GM21528 (cell line): ENCODE measurements around the gene TRMT5.
A peak's percentile ranks its signal among the peaks of the same experiment; 100 is the strongest.

Experiments used
- ATAC-seq: cut with Tn5 transposase; IDR thresholded peaks from one replicate; pipeline ENCODE4 v1.9.1; 2021; ENCODE audit warnings: mild to moderate bottlenecking, moderate library complexity; ENCODE audit not compliant: unreplicated experiment, low FRiP score

Gene TRMT5

DNA sequence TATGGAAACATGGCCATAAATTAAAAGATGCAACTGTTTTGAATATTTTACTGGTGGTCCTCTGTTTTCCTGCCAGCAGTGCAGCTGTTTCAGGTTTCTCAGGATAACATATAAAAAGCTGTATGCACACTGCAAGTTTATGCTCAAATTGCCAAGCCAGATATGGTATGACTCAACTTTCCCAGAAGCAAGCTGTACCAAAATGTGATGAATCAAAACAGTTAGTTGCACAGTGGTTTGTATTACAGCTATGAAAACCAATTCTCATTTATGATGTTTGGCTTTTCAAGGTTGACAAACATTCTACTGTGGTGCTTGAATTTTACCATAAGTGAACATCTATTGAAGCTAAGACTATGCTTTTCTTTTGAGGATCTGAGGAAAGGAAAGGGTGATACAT, 15.5 kb downstream of the TRMT5 start:
- no peak for ATAC-seq

DNA sequence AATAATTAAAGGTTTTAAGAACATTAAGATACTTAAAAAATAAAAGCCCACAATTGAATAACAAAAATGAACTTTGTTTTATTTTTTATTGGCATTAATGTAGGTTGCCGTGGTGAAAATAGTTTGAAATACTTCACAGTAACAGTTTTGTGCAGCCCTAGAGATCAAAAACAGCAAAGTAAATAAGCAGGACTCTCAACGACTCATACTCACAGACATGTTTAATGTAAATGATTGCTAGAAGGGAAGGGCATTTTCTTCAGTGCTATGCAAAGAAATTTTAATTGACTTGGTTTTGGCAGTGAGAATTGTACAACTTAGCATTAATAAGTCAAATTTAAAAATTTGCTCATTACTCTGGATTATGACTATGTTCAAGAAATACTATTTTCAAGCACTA, 16.0 kb downstream of the TRMT5 start:
- ATAC-seq = no peak

DNA sequence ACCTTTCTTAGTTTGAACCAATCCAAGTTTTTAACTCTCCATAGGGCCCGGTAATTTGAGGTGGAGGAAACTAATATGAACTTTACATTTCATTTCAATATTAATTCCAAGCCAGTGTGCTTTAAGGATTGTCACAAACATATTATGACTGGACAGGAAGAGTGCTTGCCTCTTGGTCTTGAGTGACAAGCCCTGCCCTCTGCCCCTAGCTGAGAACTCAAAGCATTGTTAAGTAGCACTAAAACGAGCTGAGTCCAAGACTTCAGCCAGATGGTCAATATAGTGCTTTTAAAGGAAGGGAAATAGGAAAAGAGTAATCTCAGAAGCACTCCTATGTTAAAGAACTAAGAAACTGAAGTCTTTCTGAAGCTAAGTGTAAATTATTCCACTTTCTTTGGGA, 17.1 kb downstream of the TRMT5 start:
- ATAC-seq = no peak

DNA sequence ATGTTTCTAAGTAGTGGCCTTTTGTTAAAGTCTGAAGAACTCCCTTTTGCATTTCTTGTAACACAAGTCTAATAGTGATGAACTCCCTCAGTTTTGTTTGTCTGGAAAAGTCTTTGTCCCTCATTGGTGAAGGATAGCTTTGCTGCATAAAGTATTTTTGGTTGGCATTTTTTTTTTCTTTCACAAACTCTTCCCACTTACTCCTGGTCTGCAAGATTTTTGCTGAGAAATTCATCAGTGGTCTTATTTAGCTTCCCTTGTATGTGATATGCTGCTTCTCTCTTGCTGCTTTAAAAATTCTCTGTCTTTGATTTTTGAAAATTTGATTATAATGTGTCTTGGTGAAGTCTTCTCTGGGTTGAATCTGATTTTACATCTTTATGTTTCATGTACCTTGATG, 22.7 kb downstream of the TRMT5 start:
- no peak for ATAC-seq

DNA sequence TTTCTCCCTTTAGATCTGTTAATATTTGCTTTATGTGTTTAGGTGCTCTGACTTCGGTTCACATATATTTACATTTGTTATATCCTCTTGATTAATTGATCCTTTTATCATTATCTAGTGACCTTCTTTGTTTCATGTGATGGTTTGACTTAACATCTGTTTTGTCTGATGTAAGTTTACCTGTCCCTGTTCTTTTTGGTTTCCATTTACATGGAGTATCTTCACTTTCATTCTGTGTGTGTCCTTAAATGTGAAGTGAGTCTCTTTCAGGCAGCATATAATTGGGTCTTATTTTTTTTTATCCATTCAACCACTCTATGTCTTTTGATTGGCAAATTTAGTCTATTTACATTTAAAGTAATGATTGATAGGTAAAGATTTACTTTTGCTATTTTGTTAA, 24.2 kb downstream of the TRMT5 start:
- ATAC-seq = no peak

DNA sequence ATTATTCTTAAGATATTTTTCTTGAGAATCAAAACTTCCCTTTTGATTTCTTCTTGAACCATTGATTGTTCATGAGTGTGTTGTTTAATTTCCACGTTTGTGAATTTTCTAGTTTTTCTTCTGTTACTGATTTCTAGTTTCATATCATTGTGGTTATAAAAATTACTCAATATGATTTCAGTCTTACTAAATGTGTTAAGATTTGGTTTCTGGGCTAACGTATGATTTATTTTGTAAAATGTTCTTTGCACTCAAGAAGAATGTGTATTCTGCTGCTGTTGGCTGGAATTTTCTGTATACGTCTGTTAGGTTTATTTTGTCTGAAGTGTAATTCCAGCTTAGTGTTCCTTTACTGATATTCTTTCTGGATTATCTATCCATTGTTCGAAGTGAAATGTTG, 24.7 kb downstream of the TRMT5 start:
- no peak for ATAC-seq

DNA sequence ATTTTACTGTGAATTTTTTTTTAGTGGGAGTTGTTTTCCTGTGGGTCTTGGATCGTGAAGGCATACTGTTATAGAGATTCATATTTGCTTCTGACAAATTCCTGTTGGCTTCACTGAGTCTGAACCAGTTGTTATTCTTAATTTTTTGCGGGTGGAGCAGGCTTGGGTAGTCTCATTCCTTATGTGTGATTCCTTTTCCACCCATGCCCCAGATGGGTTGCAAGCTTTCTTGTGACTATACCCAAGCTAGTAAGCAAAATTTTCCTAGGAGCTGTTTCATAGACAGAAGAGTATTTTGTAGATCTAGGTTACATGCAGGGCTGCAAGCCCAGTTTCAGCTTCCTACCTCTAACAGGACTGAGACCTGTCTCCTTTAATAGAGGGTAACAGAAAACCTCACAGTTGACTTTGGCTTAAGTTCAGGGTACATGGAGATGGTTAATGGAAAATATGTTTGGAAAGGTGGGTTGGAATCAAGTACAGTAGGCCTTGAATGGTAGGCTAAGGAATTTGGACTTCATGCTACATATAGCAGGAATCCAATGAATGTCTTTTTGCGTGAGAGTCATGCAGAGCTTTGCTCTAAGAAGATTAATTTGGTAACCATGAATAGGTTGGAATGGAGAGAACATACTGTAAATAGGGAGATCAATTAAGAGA, 29.0 kb downstream of the TRMT5 start:
- ATAC-seq = no peak

DNA sequence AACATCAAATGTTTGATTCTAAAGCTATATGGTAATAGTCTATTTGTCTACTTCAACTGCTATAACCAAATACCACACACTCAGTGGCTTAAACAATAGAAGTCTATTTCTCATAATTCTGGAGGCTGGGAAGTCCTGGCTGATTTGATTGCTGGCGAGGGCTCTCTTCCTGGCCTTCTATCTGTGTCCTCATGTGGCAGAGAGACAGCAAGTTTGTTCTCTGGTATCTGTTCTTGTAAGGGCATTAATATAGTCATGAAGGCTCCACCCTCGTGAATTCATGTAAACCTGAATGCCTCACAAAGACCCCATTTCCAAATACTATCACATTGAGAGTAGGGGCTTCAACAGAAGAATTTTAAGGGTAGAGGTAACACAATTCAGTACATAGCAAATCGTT, 34.1 kb downstream of the TRMT5 start:
- no peak for ATAC-seq

DNA sequence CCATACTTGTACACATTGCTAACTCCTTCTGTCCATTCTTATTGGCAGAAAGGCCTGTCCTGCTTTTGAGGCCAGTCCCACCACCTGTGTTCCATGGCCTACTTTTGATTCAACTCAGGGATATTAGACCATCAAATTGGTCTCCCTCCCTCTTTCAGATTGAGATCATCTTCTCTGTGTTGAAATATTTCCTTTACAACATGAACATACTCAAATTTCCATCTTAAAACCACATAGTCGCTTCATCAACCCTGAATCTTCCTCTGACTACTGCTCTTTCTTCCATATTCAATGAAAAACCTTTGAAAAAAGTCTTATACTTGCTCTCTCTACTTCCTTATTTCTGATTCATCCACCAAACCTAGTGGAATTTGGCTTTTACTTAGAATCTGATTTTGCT, 34.9 kb downstream of the TRMT5 start:
- ATAC-seq = no peak

DNA sequence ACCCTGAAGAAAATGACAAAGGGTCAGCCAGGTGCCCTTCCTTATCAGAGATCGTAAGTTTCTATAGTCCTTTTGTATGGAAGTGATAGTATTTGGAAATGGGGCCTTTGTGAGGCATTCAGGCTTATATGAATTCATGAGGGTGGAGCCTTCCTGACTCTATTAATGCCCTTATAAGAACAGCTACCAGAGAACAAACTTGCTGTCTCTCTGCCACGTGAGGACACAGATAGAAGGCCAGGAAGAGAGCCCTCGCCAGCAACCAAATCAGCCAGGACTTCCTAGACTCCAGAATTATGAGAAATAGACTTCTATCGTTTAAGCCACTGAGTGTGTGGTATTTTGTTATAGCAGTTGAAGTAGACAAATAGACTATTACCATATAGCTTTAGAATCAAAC, 36.7 kb downstream of the TRMT5 start:
- no peak for ATAC-seq

DNA sequence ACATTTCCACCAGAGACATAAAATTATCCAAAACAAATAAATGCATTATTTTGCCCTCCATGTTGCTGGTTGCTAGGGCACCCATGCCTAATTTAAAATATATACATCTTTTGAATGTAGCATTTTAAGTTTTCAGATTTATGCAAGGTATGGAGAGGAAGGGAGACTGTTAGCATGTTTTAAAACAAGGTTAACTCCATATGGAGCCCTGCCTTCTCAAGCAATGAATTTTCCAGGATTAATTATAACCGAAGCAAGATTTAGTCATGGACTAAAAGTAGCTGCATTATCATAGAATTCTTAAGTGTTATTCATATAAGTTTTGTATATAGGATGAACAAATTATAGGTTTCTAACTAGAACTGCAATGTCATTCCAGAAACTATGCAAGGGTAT, 37.2 kb downstream of the TRMT5 start:
- no peak for ATAC-seq

DNA sequence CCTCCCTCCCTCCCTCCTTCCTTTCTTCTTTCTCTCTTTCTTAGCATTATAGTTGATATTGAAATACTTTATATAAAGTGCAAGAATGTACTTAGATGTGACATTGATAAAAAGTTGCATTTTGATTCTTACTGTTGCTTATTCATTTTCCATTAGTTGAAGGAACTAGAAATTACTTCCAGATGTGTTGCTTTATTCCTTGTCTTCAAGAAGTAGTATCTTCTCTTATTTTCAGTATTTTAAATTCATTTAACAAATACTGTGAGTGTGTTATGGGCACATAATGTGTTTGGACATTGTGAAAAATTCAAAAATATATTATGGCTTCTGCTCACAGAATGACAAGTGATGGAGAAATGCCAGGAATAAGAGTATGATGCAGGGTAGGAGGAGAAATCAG, 45.6 kb downstream of the TRMT5 start:
- ATAC-seq = no peak

DNA sequence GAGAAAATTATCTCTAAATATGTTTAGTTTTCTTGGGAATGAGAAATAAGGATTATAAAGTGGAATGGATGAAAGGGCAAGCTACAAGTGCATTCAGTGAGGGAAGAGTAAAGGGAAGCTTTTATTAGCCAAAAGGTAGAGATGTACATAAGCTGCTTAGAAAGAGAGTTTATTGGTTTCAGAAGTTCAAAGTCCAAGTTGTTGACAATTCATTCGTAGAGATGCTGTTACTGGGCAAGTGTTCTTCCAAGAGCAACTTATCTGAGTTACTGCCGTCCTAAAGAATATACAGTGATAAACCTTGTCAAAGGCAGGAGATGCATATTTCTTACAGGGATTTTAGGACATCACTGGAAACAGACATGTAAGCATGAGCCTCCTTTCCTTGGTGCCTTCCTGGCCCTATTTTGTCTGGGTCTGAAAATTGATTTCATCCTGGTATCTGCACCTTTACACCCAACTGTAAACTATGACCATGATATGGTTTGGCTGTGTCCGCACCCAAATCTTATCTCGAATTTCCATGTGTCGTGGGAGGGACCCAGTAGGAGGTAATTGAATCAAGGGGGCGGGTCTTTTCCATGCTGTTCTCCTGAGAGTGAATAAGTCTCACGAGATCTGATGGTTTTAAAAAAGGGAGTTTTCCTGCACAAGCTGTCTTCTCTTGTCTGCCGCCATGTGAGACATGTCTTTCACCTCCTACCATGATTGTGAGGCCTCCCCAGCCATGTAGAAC, 46.8 kb downstream of the TRMT5 start:
- ATAC-seq = no peak

DNA sequence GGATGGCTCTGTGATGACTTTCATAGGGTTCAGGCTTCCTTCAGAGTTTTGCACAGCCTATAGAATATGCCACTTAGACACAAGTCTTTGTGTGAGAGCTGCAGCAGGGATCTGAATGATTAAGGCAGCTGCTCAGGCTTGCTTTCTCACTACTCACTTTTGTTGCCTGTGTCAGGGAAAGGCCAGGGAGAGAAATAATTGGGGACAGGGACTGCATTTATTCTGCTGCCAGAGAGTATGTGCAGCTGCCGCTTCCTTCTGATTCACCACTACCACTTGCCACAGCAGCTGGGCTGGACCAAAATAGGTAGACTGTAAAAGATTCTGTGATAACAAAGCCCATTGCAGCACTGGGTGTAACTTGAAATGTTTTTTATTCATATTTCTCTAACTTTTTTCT, 49.7 kb downstream of the TRMT5 start:
- no peak for ATAC-seq

DNA sequence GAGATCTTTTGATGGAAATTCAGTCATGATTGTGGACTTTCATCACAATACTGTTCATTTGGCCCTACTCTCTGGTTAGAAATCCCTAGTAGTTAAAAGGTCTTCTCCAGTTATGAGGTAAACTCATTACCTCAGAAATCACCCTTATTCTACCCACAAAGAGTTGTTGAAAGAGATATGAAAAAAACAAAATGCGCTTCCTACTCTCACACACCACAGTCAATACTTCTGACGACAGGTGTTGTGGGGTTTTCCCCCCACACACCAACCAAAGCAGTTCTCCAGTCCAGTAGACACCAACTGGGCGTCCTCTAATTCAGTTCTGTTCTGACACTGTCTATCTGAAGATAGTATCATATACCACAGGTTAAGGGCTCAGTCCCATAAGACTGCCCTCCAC, 54.9 kb downstream of the TRMT5 start:
- peak; percentile 94 for ATAC-seq

DNA sequence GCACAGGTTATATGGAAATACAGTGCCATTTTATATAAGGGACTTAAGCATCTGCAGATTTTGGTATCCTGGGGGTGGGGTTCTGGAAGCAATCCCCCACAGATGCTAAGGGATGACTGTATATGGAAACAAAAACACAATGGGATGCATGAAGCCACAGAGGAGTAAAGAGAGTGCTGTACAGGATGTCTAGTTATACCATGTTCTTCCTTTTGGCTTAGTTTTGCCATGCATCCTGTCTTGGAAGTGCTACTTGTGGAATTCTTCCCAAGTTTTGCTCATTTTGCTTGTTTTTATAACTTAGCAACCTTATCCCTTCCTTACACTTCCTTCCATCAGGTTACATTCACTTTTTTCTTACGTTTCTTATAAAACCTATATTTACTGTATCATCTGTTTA, 55.6 kb downstream of the TRMT5 start:
- ATAC-seq = no peak

DNA sequence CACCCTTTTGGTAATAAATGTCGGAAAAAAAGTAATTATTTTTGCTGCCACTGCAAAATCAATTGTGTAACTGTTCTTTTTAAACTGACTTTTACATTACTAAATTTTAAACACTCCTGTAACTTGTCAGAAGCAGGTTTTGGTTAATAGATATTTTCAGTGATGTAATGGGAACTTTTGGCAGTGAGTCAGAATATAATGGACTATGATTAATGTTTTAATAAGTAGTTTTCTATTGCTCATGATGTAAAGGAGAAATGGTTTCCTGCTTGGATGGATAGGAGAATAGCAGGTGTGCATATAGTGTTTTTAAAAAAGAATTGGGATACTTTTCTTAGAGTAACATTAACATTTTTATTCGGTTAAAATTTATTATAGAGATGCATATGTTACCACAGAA, 58.8 kb downstream of the TRMT5 start:
- ATAC-seq = no peak
